Body of pancreas (tissue), 4 donors: ENCODE measurements around the gene ATXN1.

ENCODE experiments used
- CTCF ChIP-seq, 7 experiments: fragments of 450-650 bp in 4 of 7; fragments of 200-600 bp in 3 of 7; sonication (generic) in 3 of 7; IDR thresholded peaks; one replicate each; pipeline ENCODE4 v1.5.1; 2016 to 2019; ENCODE audit warnings: antibody characterized with exemption in 7 of 7
- POLR2A ChIP-seq, 3 donors: fragments of 450-650 bp; IDR thresholded peaks; one replicate each; pipeline ENCODE4 v1.6.1; 2016; ENCODE audit warnings: antibody characterized with exemption in 3 of 3, mild to moderate bottlenecking in 2 of 3

GRCh38 chr6:16785496-16785895 lies 24.2 kb upstream of the ATXN1 start:
- no peak for TF ChIP-seq CTCF (IDR thresholded peaks at IDR 0.05)
- TF ChIP-seq POLR2A (IDR thresholded peaks at IDR 0.05), result no peak
